HCT116 (cell line): Measurements from ENCODE around the gene RAN.
"Not testable (repeated sequence)": the region's sequence is repeated elsewhere in the genome, so short reads cannot be mapped to it uniquely, and the experiment has no call there.

Experiments used
- EGR1 ChIP-seq: IDR thresholded peaks from 2 replicates; pipeline ENCODE4 v1.6.1; 2012; ENCODE audit warnings: low read depth
- POLR2A ChIP-seq: IDR thresholded peaks from 2 replicates; pipeline ENCODE4 v1.7.0; 2011; ENCODE audit warnings: borderline replicate concordance; ENCODE audit not compliant: insufficient read depth, insufficient read length; ENCODE audit errors: extremely low read depth
- POLR2AphosphoS5 ChIP-seq: IDR thresholded peaks from 2 replicates; pipeline ENCODE4 v1.6.1; 2011; ENCODE audit warnings: mild to moderate bottlenecking, low read depth, low read length, moderate library complexity
- TF ChIP-seq, protein P1 (sequence below), 3 experiments: fragments of 200-600 bp in 1 of 3; sonication (generic) in 1 of 3; IDR thresholded peaks in 2 of 3; conservative IDR thresholded peaks in 1 of 3; 2 replicates each; pipeline ENCODE4 v1.5.1; 2012 to 2017; ENCODE audit warnings: low read depth in 2 of 3, low read length in 2 of 3, antibody characterized with exemption in 1 of 3, borderline replicate concordance in 1 of 3, control low read depth in 1 of 3, mild to moderate bottlenecking in 1 of 3, mixed read lengths in 1 of 3, mixed run types in 1 of 3, moderate library complexity in 1 of 3; ENCODE audit not compliant: insufficient read depth in 1 of 3
- TF ChIP-seq, protein P2 (sequence below): IDR thresholded peaks from 2 replicates; pipeline ENCODE4 v1.6.1; 2012
- TF ChIP-seq, protein P3 (sequence below): IDR thresholded peaks from 2 replicates; pipeline ENCODE4 v1.6.1; 2012; ENCODE audit warnings: low read depth
- TF ChIP-seq, protein P4 (sequence below): IDR thresholded peaks from 2 replicates; pipeline ENCODE4 v1.6.1; 2012

DNA sequence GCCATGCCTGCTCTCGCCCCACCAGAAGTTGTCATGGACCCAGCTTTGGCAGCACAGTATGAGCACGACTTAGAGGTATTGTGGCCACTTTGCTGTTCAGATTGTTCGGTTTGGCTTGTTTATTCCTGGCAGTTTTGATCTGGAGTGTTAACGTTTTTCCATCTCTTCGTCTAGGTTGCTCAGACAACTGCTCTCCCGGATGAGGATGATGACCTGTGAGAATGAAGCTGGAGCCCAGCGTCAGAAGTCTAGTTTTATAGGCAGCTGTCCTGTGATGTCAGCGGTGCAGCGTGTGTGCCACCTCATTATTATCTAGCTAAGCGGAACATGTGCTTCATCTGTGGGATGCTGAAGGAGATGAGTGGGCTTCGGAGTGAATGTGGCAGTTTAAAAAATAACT is 3.8 kb downstream of the RAN start:
- TF ChIP-seq POLR2AphosphoS5, POLR2A, EGR1: not testable (repeated sequence)
- TF ChIP-seq, protein P1, sequence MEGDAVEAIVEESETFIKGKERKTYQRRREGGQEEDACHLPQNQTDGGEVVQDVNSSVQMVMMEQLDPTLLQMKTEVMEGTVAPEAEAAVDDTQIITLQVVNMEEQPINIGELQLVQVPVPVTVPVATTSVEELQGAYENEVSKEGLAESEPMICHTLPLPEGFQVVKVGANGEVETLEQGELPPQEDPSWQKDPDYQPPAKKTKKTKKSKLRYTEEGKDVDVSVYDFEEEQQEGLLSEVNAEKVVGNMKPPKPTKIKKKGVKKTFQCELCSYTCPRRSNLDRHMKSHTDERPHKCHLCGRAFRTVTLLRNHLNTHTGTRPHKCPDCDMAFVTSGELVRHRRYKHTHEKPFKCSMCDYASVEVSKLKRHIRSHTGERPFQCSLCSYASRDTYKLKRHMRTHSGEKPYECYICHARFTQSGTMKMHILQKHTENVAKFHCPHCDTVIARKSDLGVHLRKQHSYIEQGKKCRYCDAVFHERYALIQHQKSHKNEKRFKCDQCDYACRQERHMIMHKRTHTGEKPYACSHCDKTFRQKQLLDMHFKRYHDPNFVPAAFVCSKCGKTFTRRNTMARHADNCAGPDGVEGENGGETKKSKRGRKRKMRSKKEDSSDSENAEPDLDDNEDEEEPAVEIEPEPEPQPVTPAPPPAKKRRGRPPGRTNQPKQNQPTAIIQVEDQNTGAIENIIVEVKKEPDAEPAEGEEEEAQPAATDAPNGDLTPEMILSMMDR (IDR thresholded peaks at IDR 0.05 in 2 of 3, conservative IDR thresholded peaks at IDR 0.05 in 1 of 3; ENCODE audit: borderline replicate concordance in 1 of 3, insufficient read depth in 1 of 3, low read depth in 2 of 3, low read length in 2 of 3), result not testable (repeated sequence)
- TF ChIP-seq, protein P2, sequence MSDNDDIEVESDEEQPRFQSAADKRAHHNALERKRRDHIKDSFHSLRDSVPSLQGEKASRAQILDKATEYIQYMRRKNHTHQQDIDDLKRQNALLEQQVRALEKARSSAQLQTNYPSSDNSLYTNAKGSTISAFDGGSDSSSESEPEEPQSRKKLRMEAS, result not testable (repeated sequence)
- TF ChIP-seq, protein P3, sequence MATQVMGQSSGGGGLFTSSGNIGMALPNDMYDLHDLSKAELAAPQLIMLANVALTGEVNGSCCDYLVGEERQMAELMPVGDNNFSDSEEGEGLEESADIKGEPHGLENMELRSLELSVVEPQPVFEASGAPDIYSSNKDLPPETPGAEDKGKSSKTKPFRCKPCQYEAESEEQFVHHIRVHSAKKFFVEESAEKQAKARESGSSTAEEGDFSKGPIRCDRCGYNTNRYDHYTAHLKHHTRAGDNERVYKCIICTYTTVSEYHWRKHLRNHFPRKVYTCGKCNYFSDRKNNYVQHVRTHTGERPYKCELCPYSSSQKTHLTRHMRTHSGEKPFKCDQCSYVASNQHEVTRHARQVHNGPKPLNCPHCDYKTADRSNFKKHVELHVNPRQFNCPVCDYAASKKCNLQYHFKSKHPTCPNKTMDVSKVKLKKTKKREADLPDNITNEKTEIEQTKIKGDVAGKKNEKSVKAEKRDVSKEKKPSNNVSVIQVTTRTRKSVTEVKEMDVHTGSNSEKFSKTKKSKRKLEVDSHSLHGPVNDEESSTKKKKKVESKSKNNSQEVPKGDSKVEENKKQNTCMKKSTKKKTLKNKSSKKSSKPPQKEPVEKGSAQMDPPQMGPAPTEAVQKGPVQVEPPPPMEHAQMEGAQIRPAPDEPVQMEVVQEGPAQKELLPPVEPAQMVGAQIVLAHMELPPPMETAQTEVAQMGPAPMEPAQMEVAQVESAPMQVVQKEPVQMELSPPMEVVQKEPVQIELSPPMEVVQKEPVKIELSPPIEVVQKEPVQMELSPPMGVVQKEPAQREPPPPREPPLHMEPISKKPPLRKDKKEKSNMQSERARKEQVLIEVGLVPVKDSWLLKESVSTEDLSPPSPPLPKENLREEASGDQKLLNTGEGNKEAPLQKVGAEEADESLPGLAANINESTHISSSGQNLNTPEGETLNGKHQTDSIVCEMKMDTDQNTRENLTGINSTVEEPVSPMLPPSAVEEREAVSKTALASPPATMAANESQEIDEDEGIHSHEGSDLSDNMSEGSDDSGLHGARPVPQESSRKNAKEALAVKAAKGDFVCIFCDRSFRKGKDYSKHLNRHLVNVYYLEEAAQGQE, result not testable (repeated sequence)
- TF ChIP-seq, protein P4, sequence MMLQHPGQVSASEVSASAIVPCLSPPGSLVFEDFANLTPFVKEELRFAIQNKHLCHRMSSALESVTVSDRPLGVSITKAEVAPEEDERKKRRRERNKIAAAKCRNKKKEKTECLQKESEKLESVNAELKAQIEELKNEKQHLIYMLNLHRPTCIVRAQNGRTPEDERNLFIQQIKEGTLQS, result not testable (repeated sequence)
